Astrocyte of the spinal cord (primary cell): ENCODE results near the gene LUC7L.

ENCODE experiments used
- DNase-seq: peaks from one replicate; pipeline ENCODE4 v3.0.0; 2011; ENCODE audit warnings: low read depth, low spot score
- H3K4me3 ChIP-seq: 2 replicates; pipeline ENCODE4 v1.5.1; 2011; ENCODE audit warnings: low read depth, mild to moderate bottlenecking, low read length, moderate library complexity
- CTCF ChIP-seq: IDR thresholded peaks from 2 replicates; pipeline ENCODE4 v1.5.1; 2012; ENCODE audit warnings: low read depth, mild to moderate bottlenecking, low read length, inconsistent platforms
- in situ Hi-C: cut with HindIII; loops from 2 replicates; pipeline ENCODE4 v1.10.0; 2017; ENCODE audit warnings: low sequenced_read_pairs

The LUC7L gene

GRCh38 chr16:228852-229730 is at the start of gene LUC7L:
TSS of gene LUC7L (minus strand) at chr16:229449. CDS start at chr16:229339, 110 bp downstream.
- TF ChIP-seq CTCF = no peak
- DNase-seq = peak; percentile 90
- in situ Hi-C loops = no loop called here
- peak within 1 kb of the TSS; percentile 96 for H3K4me3 ChIP-seq

- no peak for DNase-seq
- no peak for TF ChIP-seq CTCF
- H3K4me3 ChIP-seq = no peak overlapping the region
- in situ Hi-C loops = no loop called here
These were observed 49.7 kb upstream of the LUC7L start for GRCh38 chr16:278863-279366.

GRCh38 chr16:276426-277077 is 47.3 kb upstream of the LUC7L start:
- no peak for DNase-seq
- in situ Hi-C loops = no loop called here
- no peak overlapping the region for H3K4me3 ChIP-seq
- no peak for TF ChIP-seq CTCF

- DNase-seq = no peak
- no peak for TF ChIP-seq CTCF
- peak within 1 kb of the TSS; percentile 25 for H3K4me3 ChIP-seq
- in situ Hi-C loops = no loop called here
These were observed 46.6 kb upstream of the LUC7L start, which contains the start of gene RGS11 for GRCh38 chr16:275786-276232. TSS of gene RGS11 (minus strand) at chr16:275944. CDS start at chr16:275911, 33 bp downstream.

- H3K4me3 ChIP-seq = peak overlapping the region; percentile 25
- in situ Hi-C loops = no loop called here
- no peak for TF ChIP-seq CTCF
- no peak for DNase-seq
These were observed 45.9 kb upstream of the LUC7L start for GRCh38 chr16:275041-275641.
